Liver (tissue), 3 donors: ENCODE data around the gene TM9SF4.

Experiments
- ATF3 ChIP-seq: IDR thresholded peaks from 2 replicates; pipeline ENCODE4 v1.6.1; 2016; ENCODE audit warnings: antibody characterized with exemption
- CTCF ChIP-seq: fragments of 150-350 bp; IDR thresholded peaks from 2 replicates; pipeline ENCODE4 v1.5.1; 2017; ENCODE audit warnings: improper control_type of control experiment, low read depth, low read length; ENCODE audit not compliant: missing input control
- FOXA2 ChIP-seq: IDR thresholded peaks from 2 replicates; pipeline ENCODE4 v1.6.1; 2016; ENCODE audit warnings: antibody characterized with exemption
- JUND ChIP-seq, 2 donors: IDR thresholded peaks; 2 replicates each; pipeline ENCODE4 v1.6.1; 2016; ENCODE audit warnings: antibody characterized with exemption in 2 of 2
- NR2F2 ChIP-seq: IDR thresholded peaks from 2 replicates; pipeline ENCODE4 v1.6.1; 2016; ENCODE audit warnings: antibody characterized with exemption
- RXRA ChIP-seq, 2 donors: IDR thresholded peaks; 2 replicates each; pipeline ENCODE4 v1.6.1; 2017 to 2018; ENCODE audit warnings: antibody characterized with exemption in 2 of 2, mild to moderate bottlenecking in 1 of 2
- TAF1 ChIP-seq: conservative IDR thresholded peaks from 2 replicates; pipeline ENCODE4 v1.6.1; 2016; ENCODE audit warnings: antibody characterized with exemption, mild to moderate bottlenecking
- YY1 ChIP-seq: IDR thresholded peaks from 2 replicates; pipeline ENCODE4 v1.6.1; 2016; ENCODE audit warnings: antibody characterized with exemption, mild to moderate bottlenecking
- TF ChIP-seq, protein P1 (sequence below): IDR thresholded peaks from 2 replicates; pipeline ENCODE4 v1.6.1; 2016; ENCODE audit warnings: antibody characterized with exemption, mild to moderate bottlenecking
- TF ChIP-seq, protein P2 (sequence below): IDR thresholded peaks from 2 replicates; pipeline ENCODE4 v1.6.1; 2016; ENCODE audit warnings: antibody characterized with exemption
- donor health status: healthy.
- donor health status: healthy.

GRCh38 chr20:32140603-32141002 is 31.1 kb downstream of the TM9SF4 start:
- no peak for TF ChIP-seq CTCF
- TF ChIP-seq JUND (IDR thresholded peaks at IDR 0.05): no peak
- TF ChIP-seq FOXA2: no peak
- no peak for TF ChIP-seq RXRA (IDR thresholded peaks at IDR 0.05)
- TF ChIP-seq, protein P1, sequence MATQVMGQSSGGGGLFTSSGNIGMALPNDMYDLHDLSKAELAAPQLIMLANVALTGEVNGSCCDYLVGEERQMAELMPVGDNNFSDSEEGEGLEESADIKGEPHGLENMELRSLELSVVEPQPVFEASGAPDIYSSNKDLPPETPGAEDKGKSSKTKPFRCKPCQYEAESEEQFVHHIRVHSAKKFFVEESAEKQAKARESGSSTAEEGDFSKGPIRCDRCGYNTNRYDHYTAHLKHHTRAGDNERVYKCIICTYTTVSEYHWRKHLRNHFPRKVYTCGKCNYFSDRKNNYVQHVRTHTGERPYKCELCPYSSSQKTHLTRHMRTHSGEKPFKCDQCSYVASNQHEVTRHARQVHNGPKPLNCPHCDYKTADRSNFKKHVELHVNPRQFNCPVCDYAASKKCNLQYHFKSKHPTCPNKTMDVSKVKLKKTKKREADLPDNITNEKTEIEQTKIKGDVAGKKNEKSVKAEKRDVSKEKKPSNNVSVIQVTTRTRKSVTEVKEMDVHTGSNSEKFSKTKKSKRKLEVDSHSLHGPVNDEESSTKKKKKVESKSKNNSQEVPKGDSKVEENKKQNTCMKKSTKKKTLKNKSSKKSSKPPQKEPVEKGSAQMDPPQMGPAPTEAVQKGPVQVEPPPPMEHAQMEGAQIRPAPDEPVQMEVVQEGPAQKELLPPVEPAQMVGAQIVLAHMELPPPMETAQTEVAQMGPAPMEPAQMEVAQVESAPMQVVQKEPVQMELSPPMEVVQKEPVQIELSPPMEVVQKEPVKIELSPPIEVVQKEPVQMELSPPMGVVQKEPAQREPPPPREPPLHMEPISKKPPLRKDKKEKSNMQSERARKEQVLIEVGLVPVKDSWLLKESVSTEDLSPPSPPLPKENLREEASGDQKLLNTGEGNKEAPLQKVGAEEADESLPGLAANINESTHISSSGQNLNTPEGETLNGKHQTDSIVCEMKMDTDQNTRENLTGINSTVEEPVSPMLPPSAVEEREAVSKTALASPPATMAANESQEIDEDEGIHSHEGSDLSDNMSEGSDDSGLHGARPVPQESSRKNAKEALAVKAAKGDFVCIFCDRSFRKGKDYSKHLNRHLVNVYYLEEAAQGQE: no peak
- TF ChIP-seq TAF1: no peak
- TF ChIP-seq YY1: no peak
- TF ChIP-seq, protein P2, sequence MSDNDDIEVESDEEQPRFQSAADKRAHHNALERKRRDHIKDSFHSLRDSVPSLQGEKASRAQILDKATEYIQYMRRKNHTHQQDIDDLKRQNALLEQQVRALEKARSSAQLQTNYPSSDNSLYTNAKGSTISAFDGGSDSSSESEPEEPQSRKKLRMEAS: no peak
- TF ChIP-seq ATF3: no peak
- TF ChIP-seq NR2F2: no peak
